ENCODE measurements around the gene EFHC1. TPM values are rescaled to one million over a fixed set of nuclear protein-coding genes. Genes with fewer than 3 reads are reported as not detected.

Gene EFHC1
- total RNA-seq, 4 donors from 2014 or later, result 39.4 to 96.5 (median 41.6) TPM

GRCh38 chr6:52573295-52573694 lies 153.2 kb downstream of the EFHC1 start:
- Histone ChIP-seq H3K4me1 (peaks cover 69 to 80% of the 10 kb centered on the region in 2 donors), H3K27me3 (no peaks in the 10 kb centered on the region), H3K36me3 (no peaks in the 10 kb centered on the region), H3K9me3 (no peaks in the 10 kb centered on the region), H3K4me3 (replicated peaks in 1 of 3) (no peak overlapping the region), H3K27ac (peak overlapping the region; percentile 54 to 99 (median 79))
- no peak for TF ChIP-seq POLR2A (IDR thresholded peaks at IDR 0.05)
- TF ChIP-seq CTCF (IDR thresholded peaks at IDR 0.05), result peak in 2 of 6 experiments; percentile 4 to 17
- intact Hi-C loops (cut with DNase I), result loop anchor here (5.0 kb wide), 1 partner anchor 71 kb away; no protein-coding TSS in a partner anchor
- peak; percentile 24 to 42 for DNase-seq
- 10 to 17% methylated on average over 2 of the region's 2 CpGs for WGBS, 2 donors

Other genes with a start within 250 kb of the EFHC1 start
- not detected for gene IL17A, start 234.0 kb upstream of the EFHC1 start, total RNA-seq
- not detected for gene IL17F, start 175.8 kb upstream of the EFHC1 start, total RNA-seq
- gene MCM3, start 135.6 kb upstream of the EFHC1 start, total RNA-seq, result 10 to 100 TPM; 26.1 to 44.5 (median 34.3) TPM
- gene PAQR8, start 58.2 kb upstream of the EFHC1 start, total RNA-seq, result 1 to 10 TPM; 2.7 to 9.7 (median 5.4) TPM
- gene TRAM2, start 156.7 kb downstream of the EFHC1 start, total RNA-seq, result 10 to 100 TPM; 16.5 to 21.8 (median 19.7) TPM

Data from thyroid gland (tissue), 4 donors.